ENCODE measurements around the gene PPP2R1B.
"Not testable (repeated sequence)": the region's sequence is repeated elsewhere in the genome, so short reads cannot be mapped to it uniquely, and the experiment has no call there.

Gene PPP2R1B

DNA sequence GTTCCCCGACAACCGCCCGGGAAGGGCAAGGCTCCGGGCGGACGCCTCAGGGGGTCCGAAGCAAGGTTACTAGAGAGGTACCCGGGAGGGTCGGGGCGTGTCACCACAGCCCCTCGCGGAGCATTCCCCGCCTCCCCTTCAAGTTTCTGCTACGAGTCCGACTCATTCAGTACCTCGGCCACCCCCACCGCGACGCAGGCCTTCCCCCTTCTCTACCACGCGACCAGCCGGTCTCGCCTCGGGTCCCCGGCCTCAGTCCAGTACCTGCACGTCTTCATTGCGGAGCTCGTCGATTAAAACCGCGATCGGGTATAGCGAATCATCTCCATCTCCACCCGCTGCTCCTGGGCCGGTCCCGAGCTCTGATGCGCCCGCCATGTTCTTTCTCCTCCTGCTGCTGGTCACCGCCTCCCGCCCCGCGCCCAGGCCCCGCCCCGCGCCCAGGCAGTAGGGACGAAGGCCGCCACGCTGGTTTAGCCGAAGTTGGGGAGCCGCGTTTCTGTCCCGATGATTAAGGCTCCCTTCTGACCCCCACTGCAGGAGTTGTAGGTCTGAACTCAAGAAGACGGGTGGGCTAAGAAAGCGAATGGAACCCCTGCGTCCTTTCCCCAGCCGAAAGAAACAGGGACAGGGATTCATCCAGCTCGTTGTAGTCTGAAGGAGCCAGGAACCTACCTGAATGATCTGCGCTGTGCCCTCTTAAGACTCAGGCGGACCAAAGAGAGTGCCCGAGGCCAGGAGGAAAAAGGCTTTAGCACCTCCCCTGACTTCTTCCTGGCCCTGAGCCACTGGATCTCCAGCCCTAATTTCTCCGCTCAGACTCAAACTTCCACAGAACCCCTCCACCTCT lies at the start of gene PPP2R1B:
Gene PPP2R1B (minus strand): TSS at position 406 of the 850 bp plus-strand sequence. CDS start 28 bp downstream, at position 378.
- peak; percentile 63 to 75 for DNase-seq

- DNase-seq, result no peak
Observed at GRCh38 chr11:111815489-111815888, 49.3 kb upstream of the PPP2R1B start.

- DNase-seq, result no peak
Observed at GRCh38 chr11:111814557-111815320, 48.5 kb upstream of the PPP2R1B start.

- no peak for DNase-seq
Observed at GRCh38 chr11:111814106-111814505, 47.9 kb upstream of the PPP2R1B start.

DNA sequence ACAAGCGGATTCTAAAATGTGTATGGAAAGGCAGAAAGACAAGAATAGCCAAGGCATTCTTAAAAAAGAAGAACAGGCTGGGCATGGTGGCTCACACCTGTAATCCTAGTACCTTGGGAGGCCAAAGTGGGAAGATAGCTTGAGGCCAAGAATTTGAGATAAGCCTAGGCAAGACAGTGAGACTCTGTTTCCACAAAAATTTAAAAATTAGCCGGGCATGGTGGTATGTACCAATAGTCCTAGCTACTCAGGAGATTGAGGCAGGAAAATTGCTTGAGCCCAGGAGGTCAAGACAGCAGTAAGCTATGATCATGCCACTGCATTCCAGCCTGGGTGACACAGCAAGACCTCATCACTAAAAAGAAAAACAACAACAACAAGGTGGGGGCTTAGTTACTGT lies 46.0 kb upstream of the PPP2R1B start:
- no peak for DNase-seq

- DNase-seq, result no peak
Observed at GRCh38 chr11:111811445-111811844, 45.3 kb upstream of the PPP2R1B start.

DNA sequence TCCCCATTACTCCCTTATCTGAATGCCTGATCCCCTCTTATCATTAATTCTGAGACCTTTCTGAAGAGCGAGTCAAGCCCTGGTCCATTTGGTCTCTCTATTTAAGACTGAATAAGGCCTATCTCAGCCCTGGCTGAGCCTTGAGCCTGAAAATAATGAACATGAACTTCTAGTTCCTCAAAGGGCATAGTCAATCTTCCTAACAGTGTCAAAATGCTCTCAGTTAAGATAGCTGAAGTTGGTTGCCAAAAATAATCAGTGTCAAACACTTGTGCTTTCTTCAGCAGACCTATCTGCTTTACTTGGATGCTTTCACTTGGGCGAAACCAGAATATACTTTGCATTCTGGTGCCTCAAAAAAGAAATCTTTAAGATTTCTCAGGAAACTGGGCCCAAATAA lies 42.6 kb upstream of the PPP2R1B start:
- no peak for DNase-seq

DNA sequence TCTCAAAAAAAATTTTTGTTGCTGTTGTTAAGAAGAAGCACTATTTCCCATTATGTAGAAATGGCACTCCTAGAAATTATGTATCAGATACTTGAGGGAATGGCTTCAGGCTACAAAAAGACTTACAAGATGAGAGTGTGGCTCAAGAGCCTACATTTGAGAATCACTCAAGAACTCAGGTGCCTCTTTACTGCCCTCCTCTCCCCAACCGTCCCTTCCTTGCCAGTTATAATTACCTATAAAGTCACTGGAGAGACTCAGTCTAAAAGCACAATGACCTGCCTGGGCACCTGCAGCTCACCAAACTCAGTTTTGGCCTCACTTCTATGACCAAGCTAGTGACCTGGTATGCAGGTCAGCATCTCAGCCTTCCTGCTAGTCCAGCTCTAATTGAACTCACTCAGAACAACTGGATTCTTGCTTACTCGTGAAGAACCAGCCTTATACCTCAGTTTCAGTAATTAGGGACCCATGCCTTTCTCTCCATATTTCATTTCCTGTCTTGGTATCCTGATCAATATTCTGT lies 41.9 kb upstream of the PPP2R1B start:
- DNase-seq, result no peak

GRCh38 chr11:111807076-111807475 lies 40.9 kb upstream of the PPP2R1B start:
- DNase-seq, result no peak

DNA sequence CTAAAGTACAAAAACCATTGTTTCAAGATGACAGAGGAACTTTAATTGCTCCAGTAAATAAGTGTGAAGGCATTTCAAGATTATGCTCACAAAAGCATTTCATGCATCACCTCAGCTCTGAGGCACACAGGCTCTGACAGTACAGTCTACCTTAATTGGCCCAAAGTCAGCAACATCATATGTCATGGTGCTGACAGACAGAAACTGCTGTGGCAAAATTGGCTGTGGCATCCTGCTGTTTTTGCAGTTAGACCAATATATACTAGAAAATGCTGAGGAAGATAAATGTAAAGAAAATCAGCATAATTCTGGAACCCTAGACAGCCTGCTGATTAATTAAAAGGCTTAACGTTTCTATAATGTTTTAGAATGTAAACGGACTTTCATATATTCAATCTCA lies 34.9 kb upstream of the PPP2R1B start:
- no peak for DNase-seq

GRCh38 chr11:111798279-111798678 lies 32.1 kb upstream of the PPP2R1B start:
- DNase-seq, result no peak

DNA sequence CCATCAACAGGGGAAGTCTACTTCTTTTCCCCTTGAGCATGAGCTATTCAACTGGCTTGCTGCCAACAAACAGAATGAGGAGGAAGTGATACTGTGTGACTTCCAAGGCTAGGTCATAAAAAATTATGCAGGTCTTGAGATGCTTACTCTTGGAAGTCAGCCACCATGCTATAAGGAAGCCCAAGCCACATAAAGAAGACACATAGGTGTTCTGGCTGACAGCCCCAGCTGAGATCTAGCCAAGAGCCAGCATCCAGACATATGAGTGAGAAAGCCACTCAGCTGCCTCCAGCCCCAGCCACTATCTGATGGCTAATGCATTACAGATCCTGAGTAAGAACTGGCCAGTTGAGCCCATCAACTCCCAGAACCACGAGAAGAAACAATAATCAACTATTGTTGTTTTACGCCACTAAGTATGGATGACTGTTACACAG lies 31.0 kb upstream of the PPP2R1B start:
- DNase-seq, result peak; percentile 3 to 30

DNA sequence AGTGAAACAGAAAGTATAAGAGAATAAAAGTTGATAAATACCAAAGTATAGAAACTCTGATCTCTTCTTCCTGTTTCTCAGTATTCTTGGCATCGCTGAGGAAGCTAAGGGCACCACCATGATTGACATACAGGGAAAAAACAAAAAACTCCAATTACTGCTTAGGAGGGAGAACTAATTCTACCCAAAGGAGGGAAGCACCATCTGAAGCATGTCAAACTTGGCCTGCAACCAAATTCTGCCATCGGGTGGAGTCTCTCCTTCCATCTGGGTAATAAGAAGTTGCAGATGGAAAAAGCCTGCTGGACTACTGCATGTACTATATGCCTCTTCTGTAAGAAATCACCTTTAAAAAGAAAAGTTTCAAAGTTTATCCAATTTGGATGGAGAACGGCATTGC lies 30.5 kb upstream of the PPP2R1B start:
- DNase-seq, result no peak

GRCh38 chr11:111795334-111795985 lies 29.3 kb upstream of the PPP2R1B start:
- no peak for DNase-seq

DNA sequence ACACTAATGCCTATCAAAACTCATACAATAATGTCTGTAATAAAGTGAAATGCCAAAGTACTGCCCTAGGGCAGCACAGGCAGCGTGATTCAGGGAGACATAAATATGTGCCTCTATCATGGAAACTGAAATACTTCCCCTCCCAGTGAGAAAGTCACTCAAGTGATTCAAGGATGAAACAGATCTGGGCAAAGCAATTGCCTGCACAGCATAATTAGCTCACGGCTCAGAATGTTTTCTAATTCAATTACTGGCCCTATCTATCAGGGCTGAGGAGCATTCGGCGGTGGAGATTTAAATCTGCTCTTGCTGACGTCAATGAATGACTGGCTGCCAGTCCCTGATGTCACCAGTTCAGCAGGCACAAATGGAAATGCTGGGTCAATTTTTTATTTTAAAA lies 27.7 kb upstream of the PPP2R1B start:
- DNase-seq, result no peak

- no peak for DNase-seq
Observed at GRCh38 chr11:111792955-111793500, 26.8 kb upstream of the PPP2R1B start.

DNA sequence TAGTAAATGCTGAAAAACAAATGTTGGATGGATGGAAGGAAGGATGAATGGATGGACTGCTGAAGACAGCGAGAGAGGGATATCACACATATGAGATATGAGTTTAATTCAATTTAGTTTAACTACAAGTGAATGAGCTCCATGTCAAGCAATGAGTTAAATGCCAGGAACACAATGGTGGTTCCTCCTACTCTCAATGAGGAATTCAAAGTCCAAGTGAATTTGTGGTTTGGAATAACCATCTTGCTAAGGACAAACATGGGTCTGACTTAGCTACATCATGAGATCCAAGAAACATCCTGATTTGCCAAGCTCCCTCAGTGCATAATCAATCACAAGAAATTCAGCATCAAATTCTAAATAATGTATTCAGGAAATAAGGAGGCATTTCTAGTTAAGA lies 26.1 kb upstream of the PPP2R1B start:
- no peak for DNase-seq

GRCh38 chr11:111788464-111788863 lies 22.3 kb upstream of the PPP2R1B start:
- DNase-seq, result no peak

GRCh38 chr11:111788051-111788450 lies 21.9 kb upstream of the PPP2R1B start:
- no peak for DNase-seq

DNA sequence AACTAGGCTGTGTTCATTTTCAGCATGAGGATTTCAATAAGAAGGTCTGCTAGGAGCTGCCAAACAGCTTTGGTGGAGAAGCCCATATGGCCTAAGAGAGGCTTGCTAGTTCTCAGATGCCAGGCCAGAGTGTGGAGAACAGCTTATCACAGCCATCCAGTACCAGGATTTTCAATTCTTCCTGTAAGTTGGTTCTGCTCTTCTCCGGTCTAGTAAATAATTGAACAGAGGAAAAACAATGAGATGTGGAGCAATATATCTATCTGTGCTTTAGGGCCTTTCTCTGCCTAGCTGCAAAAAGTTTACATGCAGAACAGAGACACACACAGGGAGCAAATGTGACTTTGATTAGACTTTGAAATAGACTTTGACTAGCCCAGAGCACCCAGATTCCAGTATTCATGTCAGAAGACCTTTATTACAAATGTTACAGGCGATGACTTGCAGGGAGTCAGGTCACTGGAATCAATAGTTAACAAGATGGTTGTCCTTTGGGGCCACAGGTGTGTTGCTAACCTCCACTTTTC lies 19.8 kb upstream of the PPP2R1B start:
- DNase-seq, result no peak

DNA sequence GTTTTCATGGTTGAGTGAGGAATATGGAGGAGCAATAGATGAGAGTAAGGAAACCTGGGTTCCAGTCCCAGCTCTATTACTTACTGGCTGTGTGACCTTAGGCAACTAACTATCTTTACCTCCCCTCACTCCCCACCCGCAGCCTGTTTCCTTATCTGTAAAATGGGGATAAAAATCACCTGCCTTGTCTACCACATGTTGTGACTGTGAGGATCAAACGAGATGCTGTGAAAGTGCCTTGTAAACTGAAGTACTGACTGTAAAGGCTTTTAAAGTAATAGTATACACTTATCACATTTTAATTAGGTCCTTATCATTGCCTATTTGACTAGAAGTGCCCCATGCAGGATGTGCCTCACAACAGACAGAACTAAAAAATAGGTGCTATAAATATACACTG lies 18.9 kb upstream of the PPP2R1B start:
- no peak for DNase-seq

DNA sequence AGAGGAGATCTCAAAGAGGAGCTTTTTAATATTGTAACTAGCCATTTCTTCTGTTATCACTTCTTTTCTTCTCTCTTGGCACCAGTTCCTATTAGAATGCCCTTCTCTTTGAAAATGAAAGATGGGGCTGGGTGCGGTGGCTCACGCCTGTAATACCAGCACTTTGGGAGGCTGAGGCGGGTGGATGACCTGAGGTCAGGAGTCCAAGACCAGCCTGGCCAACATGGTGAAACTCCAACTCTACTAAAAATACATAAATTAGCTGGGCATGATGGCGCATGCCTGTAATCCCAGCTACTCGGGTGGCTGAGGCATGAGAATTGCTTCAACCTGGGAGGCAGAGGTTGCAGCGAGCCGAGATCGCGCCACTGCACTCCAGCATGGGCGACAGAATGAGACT lies 18.1 kb upstream of the PPP2R1B start:
- DNase-seq, result not testable (repeated sequence)
